ENCODE results near the gene DCLK1. TPM values are rescaled to one million over a fixed set of nuclear protein-coding genes. Genes with fewer than 3 reads are reported as not detected.
"Not testable (repeated sequence)": the region's sequence is repeated elsewhere in the genome, so short reads cannot be mapped to it uniquely, and the experiment has no call there.

Gene DCLK1
- total RNA-seq, 1 donor from 2014 or later = 9.1 TPM

GRCh38 chr13:35984776-35985453 is 146.3 kb downstream of the DCLK1 start:
- Mint-ChIP-seq H3K4me1 (ENCODE audit: unreplicated experiment) (peaks cover under 1% of the 10 kb centered on the region), H3K27ac (ENCODE audit: unreplicated experiment) (no peak overlapping the region), H3K4me3 (ENCODE audit: unreplicated experiment) (no peak overlapping the region), H3K36me3 (ENCODE audit: unreplicated experiment) (no peaks in the 10 kb centered on the region), H3K27me3 (ENCODE audit: unreplicated experiment) (peaks cover 28% of the 10 kb centered on the region), H3K9me3 (ENCODE audit: unreplicated experiment) (no peaks in the 10 kb centered on the region)
- no peak for DNase-seq (ENCODE audit: extremely low spot score, unreplicated experiment)
- TF ChIP-seq CTCF (IDR thresholded peaks at IDR 0.05) = no peak

- Mint-ChIP-seq H3K9me3 (ENCODE audit: unreplicated experiment) (no peaks in the 10 kb centered on the region), H3K36me3 (ENCODE audit: unreplicated experiment) (no peaks in the 10 kb centered on the region), H3K27me3 (ENCODE audit: unreplicated experiment) (peaks cover 28% of the 10 kb centered on the region), H3K4me1 (ENCODE audit: unreplicated experiment) (peaks cover 7% of the 10 kb centered on the region), H3K4me3 (ENCODE audit: unreplicated experiment) (no peak overlapping the region), H3K27ac (ENCODE audit: unreplicated experiment) (no peak overlapping the region)
- TF ChIP-seq CTCF (IDR thresholded peaks at IDR 0.05) = no peak
- DNase-seq (ENCODE audit: extremely low spot score, unreplicated experiment) = no peak
These were observed 146.9 kb downstream of the DCLK1 start for GRCh38 chr13:35984287-35984686.

- H3K4me3 Mint-ChIP-seq (ENCODE audit: unreplicated experiment); H3K36me3 Mint-ChIP-seq (ENCODE audit: unreplicated experiment); H3K9me3 Mint-ChIP-seq (ENCODE audit: unreplicated experiment); DNase-seq (ENCODE audit: extremely low spot score, unreplicated experiment); H3K27ac Mint-ChIP-seq (ENCODE audit: unreplicated experiment): not testable (repeated sequence)
- peaks cover 12% of the 10 kb centered on the region for H3K4me1 Mint-ChIP-seq (ENCODE audit: unreplicated experiment)
- peaks cover 24% of the 10 kb centered on the region for H3K27me3 Mint-ChIP-seq (ENCODE audit: unreplicated experiment)
These were observed 147.5 kb downstream of the DCLK1 start for GRCh38 chr13:35983703-35984102.

- no peak overlapping the region for H3K4me3 Mint-ChIP-seq (ENCODE audit: unreplicated experiment)
- DNase-seq (ENCODE audit: extremely low spot score, unreplicated experiment) = no peak
- H3K9me3 Mint-ChIP-seq (ENCODE audit: unreplicated experiment) = no peaks in the 10 kb centered on the region
- H3K27ac Mint-ChIP-seq (ENCODE audit: unreplicated experiment) = no peak overlapping the region
- H3K27me3 Mint-ChIP-seq (ENCODE audit: unreplicated experiment) = peaks cover 21% of the 10 kb centered on the region
- no peak for TF ChIP-seq CTCF (IDR thresholded peaks at IDR 0.05)
- H3K36me3 Mint-ChIP-seq (ENCODE audit: unreplicated experiment) = no peaks in the 10 kb centered on the region
- peaks cover 15% of the 10 kb centered on the region for H3K4me1 Mint-ChIP-seq (ENCODE audit: unreplicated experiment)
These were observed 148.0 kb downstream of the DCLK1 start for GRCh38 chr13:35983206-35983605.

GRCh38 chr13:35979361-35979951 is 151.7 kb downstream of the DCLK1 start:
- no peak for TF ChIP-seq CTCF (IDR thresholded peaks at IDR 0.05)
- H3K27me3 Mint-ChIP-seq (ENCODE audit: unreplicated experiment) = peaks cover 3% of the 10 kb centered on the region
- no peak for DNase-seq (ENCODE audit: extremely low spot score, unreplicated experiment)
- H3K4me1 Mint-ChIP-seq (ENCODE audit: unreplicated experiment) = peaks cover 15% of the 10 kb centered on the region
- no peaks in the 10 kb centered on the region for H3K36me3 Mint-ChIP-seq (ENCODE audit: unreplicated experiment)
- no peak overlapping the region for H3K4me3 Mint-ChIP-seq (ENCODE audit: unreplicated experiment)
- peak overlapping the region; percentile 80 for H3K27ac Mint-ChIP-seq (ENCODE audit: unreplicated experiment)
- peaks cover 4% of the 10 kb centered on the region for H3K9me3 Mint-ChIP-seq (ENCODE audit: unreplicated experiment)
